HG03342 (cell line): ENCODE results near the gene TIMM44.
"Not testable (repeated sequence)": the region's sequence is repeated elsewhere in the genome, so short reads cannot be mapped to it uniquely, and the experiment has no call there.

Source experiments
- ATAC-seq: cut with Tn5 transposase; IDR thresholded peaks from one replicate; pipeline ENCODE4 v1.9.1; 2021; ENCODE audit warnings: mild to moderate bottlenecking, moderate library complexity; ENCODE audit not compliant: unreplicated experiment

Gene TIMM44

GRCh38 chr19:7977021-7977722 is 33.7 kb upstream of the TIMM44 start:
- no peak for ATAC-seq

- ATAC-seq = no peak
Observed at GRCh38 chr19:7976461-7976860, 33.0 kb upstream of the TIMM44 start.

DNA sequence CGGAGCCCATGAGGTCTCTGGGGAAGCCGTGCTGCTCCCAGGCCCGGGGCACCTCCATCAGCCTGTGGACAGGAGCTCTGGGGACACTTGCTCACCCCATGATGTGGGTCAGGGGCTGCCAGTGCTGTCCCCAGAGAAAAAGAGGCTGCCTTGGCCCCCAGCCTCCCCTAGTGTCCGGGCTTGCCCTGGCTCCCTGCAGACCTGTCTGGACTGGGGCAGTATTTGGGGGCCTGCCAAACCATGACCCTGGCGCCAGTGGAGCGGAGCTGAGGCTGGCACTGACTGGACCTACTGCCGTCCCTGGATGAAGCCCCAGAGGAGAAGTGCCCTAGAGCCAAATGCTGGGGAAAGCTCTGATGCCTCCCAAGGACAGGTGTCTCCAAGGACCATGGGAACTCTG is 31.6 kb upstream of the TIMM44 start:
- ATAC-seq = no peak

- no peak for ATAC-seq
Observed at GRCh38 chr19:7973883-7974282, 30.4 kb upstream of the TIMM44 start.

DNA sequence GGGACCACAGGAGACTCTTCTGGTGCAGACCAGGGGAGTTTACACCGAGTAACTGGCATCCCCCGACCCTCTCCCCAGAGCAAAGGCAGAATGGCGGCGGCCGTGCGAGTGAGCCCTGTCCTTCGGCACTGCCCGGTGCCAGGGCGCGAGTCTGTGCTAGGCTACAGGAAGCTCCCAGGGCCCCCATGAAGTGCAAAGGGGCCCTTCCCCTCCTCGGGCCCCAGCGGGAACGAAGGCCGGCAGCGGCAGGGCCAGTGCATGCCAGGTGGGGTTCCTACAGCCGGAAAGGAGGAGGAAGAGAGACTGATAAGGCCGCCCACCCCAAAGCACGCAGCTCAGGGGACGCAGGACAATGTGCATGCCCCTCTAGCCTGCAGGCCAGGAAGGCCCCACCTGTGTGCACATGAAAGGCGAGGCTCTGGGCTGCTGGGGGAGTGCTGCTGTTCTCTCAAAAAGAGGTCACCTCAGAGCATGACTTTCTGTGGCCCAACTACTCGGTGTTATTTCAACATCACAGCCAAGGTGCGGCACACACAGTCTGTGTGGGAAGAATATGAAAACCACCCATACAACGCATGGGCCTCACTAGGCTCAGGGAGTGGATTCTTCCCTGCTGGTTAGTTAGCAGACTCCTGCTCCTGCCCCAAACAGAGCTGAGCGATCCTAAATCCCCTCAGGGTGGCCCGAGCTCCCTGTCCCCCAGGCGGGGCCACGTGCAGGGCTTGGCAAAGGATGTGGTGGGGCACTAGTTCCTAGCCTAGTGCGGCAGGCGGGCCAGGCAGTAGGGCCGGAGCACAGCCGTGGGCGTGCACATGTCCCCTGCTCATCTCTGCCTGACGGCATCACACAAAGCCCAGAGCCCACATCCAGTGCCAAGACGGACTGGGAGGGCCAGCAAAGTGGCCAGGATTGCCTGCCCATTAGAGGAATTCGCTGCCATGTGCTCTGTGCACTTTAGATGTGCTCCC is 28.4 kb upstream of the TIMM44 start:
- ATAC-seq = no peak

DNA sequence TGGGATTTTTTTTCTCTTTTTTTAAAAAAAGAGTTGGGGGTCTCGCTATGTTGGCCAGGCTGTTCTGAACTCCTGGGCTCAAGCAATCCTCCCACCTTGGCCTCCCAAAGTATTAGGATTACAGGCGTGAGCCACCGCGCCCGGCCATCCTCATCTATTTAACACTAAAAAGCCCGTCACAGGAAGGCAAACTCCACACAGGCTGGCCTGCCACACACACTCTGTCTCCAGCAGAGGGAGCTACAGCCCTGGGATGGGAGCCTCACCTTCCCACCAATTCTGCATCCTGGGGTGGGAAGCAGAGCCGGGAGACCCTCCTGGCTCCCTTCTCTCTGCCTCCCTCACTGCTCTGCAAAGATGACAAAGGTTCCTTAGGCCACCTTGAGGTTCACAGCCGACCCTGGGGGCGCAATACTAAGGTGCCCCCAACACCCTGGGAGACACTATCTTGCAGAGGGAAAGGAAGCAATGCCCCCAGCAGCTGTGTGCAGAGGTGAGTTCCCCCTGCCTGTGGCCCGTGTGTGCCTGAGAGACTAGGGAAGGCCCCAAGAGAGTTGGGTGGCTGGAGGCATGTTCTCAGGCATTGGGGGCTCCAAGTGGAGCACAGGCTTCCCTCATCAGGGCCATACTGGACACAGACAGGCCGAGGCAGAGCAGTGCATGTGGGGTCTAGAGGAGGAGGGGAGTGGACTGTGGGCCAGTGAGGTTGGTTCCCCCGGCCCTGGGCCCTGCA is 27.4 kb upstream of the TIMM44 start:
- no peak for ATAC-seq

DNA sequence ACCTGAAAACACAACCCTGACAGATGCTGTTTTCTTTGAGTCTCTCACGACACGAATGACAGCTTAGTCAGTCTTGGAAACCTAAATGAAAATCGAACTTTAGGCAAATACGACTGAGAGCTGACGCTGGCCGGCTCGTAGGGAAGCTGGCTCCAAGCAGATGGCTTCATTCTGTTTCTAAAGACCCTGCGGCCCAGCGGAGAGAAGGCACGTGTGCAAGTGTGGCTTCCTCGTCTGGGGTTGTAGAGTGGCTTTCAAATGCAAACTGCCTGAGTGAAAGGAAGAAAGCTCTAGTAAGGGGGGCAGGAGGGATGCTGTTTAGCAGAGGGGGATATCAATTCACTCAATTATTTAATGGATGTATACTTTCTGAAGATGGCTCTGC is 26.1 kb upstream of the TIMM44 start:
- no peak for ATAC-seq

- ATAC-seq = no peak
Observed at GRCh38 chr19:7968796-7969554, 25.5 kb upstream of the TIMM44 start.

- no peak for ATAC-seq
Observed at GRCh38 chr19:7968008-7968795, 24.7 kb upstream of the TIMM44 start.

DNA sequence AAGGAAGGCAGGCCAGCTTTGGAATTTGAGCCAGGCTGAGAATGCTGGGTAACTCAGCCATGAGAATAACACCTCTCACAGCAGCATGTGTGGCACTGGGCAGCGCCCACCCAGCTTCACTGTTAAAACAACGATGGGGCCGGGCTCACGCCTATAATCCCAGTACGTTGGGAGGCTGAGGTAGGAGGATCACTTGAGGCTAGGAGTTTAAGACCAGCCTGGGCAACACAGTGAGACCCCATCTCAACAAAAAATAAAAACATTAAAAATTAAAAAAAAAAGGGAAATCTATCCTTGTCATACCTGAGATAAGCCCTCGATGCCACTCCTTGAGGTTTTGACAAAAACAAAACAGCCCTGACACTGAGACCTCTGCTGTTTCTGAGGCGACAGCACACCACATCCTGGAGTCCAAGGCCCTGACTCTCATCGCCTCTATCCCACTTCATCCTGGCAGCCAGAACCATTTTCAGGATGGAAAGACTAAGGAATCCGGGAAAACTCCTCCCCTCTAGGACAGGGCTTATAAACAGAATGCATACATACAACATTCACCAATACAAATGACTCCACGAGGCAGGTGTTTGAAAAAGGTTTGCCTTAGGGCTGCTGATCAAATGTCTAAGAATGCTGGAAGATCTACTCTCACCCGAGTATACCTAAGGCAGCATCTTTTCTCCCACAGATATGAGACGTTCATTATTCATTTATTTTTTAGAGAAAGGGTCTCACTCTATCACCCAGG is 22.6 kb upstream of the TIMM44 start:
- no peak for ATAC-seq

DNA sequence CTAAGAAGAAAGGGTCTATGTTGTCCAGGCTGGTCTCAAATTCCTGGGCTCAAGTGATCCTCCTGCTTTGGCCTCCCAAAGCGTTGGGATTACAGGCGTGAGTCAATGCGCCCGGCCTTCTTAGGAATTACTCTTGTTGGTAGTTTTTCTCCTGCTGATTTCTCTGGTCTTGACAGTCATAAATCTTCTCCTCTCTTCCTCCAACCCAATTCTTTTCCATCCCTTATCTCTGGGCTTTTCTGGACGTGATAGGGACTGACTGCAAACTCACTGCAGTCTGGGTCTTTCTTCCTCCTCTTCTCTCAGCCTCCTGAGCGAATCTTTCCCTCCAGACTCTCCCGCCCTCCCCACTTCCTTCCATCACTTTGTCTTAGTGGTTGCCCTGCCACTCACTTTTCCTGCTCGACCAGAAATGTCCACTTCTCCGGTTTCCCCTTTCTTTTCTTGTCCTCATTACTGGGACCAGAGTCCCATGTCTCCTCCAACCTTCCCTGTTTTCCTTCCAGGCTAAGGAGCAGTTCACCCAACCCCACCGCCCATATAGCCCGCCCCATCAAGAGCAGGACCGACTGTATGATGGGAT is 21.9 kb upstream of the TIMM44 start:
- no peak for ATAC-seq

GRCh38 chr19:7963566-7963965 is 20.1 kb upstream of the TIMM44 start:
- ATAC-seq = no peak

GRCh38 chr19:7962644-7963268 is 19.3 kb upstream of the TIMM44 start:
- no peak for ATAC-seq

DNA sequence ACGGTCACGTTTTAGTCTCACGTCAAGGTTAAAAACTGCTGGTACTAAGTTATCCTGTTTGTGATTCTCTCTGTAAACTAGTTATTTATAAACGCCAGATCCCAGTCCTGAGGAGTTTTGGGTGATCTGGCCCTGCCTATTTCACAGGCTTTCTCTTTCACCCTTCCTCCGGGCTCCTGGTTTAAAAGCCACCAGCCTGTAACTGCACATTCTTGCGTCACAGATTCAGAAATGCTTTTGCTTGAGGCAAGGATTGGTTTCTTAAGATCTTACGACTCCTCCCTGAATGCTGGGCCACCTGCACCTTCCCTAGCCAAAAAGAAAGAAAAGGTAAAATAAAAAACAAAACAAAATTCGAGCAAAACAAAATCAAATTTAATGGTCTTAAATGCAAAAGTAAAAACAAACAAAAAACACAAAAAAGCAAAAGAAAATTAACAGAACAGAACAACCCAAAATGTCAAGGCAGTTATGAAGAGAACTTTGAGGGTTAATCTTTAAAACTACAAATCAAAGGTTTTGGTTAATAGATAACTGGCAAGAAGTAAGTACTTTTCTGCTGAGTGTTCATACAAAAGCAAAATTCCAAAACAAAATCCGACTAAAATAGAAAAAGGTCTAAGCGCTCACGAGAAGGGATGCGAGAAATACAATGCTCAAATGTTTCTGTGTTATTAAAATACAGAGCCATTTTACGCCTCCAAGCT is 18.6 kb upstream of the TIMM44 start:
- no peak for ATAC-seq

- not testable (repeated sequence) for ATAC-seq
Observed at GRCh38 chr19:7961082-7961481, 17.6 kb upstream of the TIMM44 start.

DNA sequence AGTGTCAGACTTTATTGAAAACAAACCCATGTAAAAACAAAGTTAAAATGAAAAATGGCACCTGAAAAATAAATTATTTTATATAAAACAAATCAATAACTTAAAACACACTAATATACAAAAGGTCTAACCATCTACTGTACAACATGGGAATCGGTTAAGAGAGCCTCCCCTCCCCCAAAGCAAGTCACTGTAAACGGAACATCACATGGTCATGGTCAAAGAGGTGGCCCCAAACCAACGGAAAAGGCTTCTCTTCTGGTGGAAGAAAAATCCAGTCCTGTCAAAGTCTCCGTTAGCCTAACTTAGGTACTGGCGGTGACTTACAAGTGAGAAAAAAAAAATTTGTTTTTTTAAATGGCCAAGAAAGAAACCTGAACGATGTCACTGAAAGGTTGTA is 15.7 kb upstream of the TIMM44 start:
- ATAC-seq = no peak

DNA sequence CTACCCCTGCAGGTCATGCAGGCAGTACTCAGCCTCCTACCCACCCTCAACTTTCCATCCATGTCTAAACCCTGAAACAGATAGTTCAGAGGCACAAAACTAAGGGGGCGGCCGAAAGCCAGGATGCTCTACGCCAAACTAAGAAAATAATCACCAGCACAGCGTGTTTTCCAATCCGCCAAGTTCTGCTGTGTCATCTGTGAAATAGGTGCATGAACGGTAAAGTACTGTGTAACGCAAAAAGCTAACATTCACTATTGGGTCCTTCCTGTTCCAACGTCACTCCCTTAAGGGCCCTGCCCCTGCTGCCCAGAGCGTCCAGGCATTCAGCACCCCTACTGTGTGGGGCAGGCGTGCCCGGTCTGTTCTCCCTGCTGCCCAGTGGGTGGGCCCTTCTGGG is 12.2 kb upstream of the TIMM44 start:
- no peak for ATAC-seq

- ATAC-seq = no peak
Observed at GRCh38 chr19:7953576-7953975, 10.1 kb upstream of the TIMM44 start.
